Hematopoietic multipotent progenitor cell treated with erythropoietin and hydrocortisone succinate and interleukin-3 and kit ligand, for 4 days (in vitro differentiated cells): ENCODE measurements around the gene VWC2.

ENCODE experiments used
- DNase-seq: peaks from one replicate; pipeline ENCODE4 v3.0.0-alpha.2; 2015

Gene VWC2

GRCh38 chr7:49852619-49853462 is 79.4 kb downstream of the VWC2 start:
- DNase-seq, result peak; percentile 75

- no peak for DNase-seq
These were observed 82.0 kb downstream of the VWC2 start for GRCh38 chr7:49855281-49855980.

GRCh38 chr7:49860293-49860692 is 86.9 kb downstream of the VWC2 start:
- DNase-seq, result no peak

- no peak for DNase-seq
These were observed 92.8 kb downstream of the VWC2 start for GRCh38 chr7:49866076-49866735.

GRCh38 chr7:49866910-49867309 is 93.5 kb downstream of the VWC2 start:
- DNase-seq, result no peak

- DNase-seq, result no peak
These were observed 100.0 kb downstream of the VWC2 start for GRCh38 chr7:49873420-49873819.

GRCh38 chr7:49875336-49875735 is 101.9 kb downstream of the VWC2 start:
- no peak for DNase-seq

GRCh38 chr7:49876202-49876601 is 102.8 kb downstream of the VWC2 start:
- no peak for DNase-seq

GRCh38 chr7:49878089-49878488 is 104.7 kb downstream of the VWC2 start:
- no peak for DNase-seq

GRCh38 chr7:49878627-49879026 is 105.2 kb downstream of the VWC2 start:
- no peak for DNase-seq

- no peak for DNase-seq
These were observed 110.5 kb downstream of the VWC2 start for GRCh38 chr7:49883933-49884332.

GRCh38 chr7:49885593-49886285 is 112.3 kb downstream of the VWC2 start:
- no peak for DNase-seq

- DNase-seq, result no peak
These were observed 119.0 kb downstream of the VWC2 start for GRCh38 chr7:49892481-49892880.

GRCh38 chr7:49893131-49893530 is 119.7 kb downstream of the VWC2 start:
- DNase-seq, result no peak

GRCh38 chr7:49894543-49894942 is 121.1 kb downstream of the VWC2 start:
- no peak for DNase-seq

- DNase-seq, result no peak
These were observed 138.5 kb downstream of the VWC2 start for GRCh38 chr7:49911909-49912308.

GRCh38 chr7:49926720-49927119 is 153.3 kb downstream of the VWC2 start:
- no peak for DNase-seq

GRCh38 chr7:49927631-49928030 is 154.2 kb downstream of the VWC2 start:
- DNase-seq, result no peak

GRCh38 chr7:49928787-49929186 is 155.3 kb downstream of the VWC2 start:
- no peak for DNase-seq

GRCh38 chr7:49931627-49932026 is 158.2 kb downstream of the VWC2 start:
- DNase-seq, result no peak

GRCh38 chr7:49937608-49938007 is 164.2 kb downstream of the VWC2 start:
- DNase-seq, result no peak
